GM06990 (cell line): ENCODE results near the gene PDE3B.

Experiments
- DNase-seq: peaks from one replicate; pipeline ENCODE4 v3.0.0-alpha.2; 2011; ENCODE audit not compliant: insufficient read length; ENCODE audit errors: extremely low read depth
- H3K27me3 ChIP-seq: replicated peaks from 2 replicates; pipeline ENCODE4 v1.6.0; 2011; ENCODE audit warnings: low read length; ENCODE audit not compliant: control insufficient read depth, insufficient read depth
- H3K36me3 ChIP-seq: 2 replicates; pipeline ENCODE4 v1.5.1; 2011; ENCODE audit warnings: low read length; ENCODE audit not compliant: control insufficient read depth, insufficient read depth
- H3K4me3 ChIP-seq: replicated peaks from 2 replicates; pipeline ENCODE4 v1.5.1; 2011; ENCODE audit warnings: low read depth, mild to moderate bottlenecking, control low read depth, low read length
- TF ChIP-seq, protein P1 (sequence below): IDR thresholded peaks from 2 replicates; pipeline ENCODE4 v1.5.1; 2011; ENCODE audit warnings: low read length, control low read depth, mild to moderate bottlenecking, inconsistent platforms; ENCODE audit not compliant: insufficient read depth, poor library complexity, severe bottlenecking

Gene PDE3B

DNA sequence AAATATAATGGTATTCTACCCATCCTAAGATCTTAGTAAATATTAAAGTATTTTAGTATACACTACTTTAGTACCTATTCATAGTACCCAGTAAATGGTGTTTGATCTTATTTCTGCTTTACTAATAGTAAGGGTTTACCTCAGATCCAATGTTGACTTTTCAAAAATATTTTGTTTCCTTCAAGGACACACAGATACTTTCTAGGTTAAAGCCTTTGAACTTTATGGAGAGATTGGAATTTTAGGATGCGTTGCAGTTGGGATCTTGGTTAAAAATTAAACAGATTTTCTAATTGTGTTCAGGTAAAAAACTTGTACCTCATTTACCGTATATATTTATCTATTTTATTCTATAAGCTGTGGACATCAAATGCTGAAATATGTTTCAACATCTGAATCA lies 175.2 kb downstream of the PDE3B start:
- no peaks in the 10 kb centered on the region for H3K27me3 ChIP-seq
- H3K4me3 ChIP-seq, result no peak overlapping the region
- DNase-seq, result no peak
- TF ChIP-seq, protein P1, sequence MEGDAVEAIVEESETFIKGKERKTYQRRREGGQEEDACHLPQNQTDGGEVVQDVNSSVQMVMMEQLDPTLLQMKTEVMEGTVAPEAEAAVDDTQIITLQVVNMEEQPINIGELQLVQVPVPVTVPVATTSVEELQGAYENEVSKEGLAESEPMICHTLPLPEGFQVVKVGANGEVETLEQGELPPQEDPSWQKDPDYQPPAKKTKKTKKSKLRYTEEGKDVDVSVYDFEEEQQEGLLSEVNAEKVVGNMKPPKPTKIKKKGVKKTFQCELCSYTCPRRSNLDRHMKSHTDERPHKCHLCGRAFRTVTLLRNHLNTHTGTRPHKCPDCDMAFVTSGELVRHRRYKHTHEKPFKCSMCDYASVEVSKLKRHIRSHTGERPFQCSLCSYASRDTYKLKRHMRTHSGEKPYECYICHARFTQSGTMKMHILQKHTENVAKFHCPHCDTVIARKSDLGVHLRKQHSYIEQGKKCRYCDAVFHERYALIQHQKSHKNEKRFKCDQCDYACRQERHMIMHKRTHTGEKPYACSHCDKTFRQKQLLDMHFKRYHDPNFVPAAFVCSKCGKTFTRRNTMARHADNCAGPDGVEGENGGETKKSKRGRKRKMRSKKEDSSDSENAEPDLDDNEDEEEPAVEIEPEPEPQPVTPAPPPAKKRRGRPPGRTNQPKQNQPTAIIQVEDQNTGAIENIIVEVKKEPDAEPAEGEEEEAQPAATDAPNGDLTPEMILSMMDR, result no peak
- H3K36me3 ChIP-seq, result no peaks in the 10 kb centered on the region

DNA sequence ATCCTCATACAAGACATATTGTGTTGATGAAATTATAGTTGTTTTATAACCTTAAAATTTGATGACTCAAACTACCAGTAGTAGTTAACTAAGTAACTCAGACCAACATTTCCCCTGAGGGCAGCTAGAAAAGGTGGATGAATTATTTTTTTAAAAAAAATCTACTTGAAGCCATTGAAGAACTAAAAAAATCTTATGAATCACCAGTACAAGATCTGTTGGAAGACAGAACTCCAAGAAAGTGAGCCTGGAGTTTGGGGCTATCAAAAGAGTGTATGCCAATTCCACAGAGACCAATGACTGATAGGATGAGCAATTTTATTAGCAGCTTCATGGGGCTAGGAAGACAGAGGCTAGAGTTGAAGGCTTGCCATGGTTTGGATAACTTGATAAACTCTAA lies 176.0 kb downstream of the PDE3B start:
- Histone ChIP-seq H3K27me3 (no peaks in the 10 kb centered on the region), H3K36me3 (no peaks in the 10 kb centered on the region), H3K4me3 (no peak overlapping the region)
- DNase-seq, result no peak
- TF ChIP-seq, protein P1, result no peak

DNA sequence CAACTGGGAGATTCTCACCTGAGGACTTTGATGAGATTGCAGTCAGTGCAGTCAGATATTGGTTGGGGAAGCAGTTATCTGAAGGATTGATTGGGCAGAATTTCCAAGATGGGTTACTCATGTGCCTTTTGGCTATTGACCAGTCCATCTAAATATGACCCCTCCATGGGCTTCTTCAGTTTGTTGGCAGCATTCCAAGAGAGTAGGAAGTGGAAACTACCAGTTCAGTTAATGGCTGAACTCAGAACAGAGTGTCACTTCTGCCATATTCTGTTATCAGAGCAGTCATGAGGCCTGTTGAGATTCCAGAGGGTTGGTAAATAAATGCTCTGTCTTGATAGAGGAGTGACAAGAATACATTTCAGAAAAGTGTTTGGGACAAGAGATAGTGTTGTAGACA lies 177.4 kb downstream of the PDE3B start:
- DNase-seq, result no peak
- Histone ChIP-seq H3K36me3 (no peaks in the 10 kb centered on the region), H3K4me3 (no peak overlapping the region), H3K27me3 (no peaks in the 10 kb centered on the region)
- TF ChIP-seq, protein P1, result no peak

DNA sequence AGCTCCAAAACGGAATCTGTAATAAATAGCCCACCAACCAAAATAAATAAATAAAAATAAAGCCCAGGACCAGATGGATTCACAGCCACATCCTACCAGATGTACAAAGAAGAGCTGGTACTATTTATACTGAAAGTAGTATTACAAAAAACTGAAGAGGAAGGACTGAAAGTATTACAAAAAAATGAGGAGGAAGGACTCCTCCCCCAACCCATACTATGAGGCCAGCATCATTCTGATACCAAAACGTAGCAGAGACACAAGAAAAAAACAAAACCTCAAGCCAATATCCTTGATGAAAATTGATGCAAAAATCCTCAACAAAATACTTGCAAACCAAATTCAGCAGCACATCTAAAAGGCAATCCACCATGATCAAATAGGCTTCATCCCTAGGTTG lies 183.0 kb downstream of the PDE3B start:
- TF ChIP-seq, protein P1, result no peak
- H3K36me3 ChIP-seq, result no peaks in the 10 kb centered on the region
- no peaks in the 10 kb centered on the region for H3K27me3 ChIP-seq
- no peak for DNase-seq
- no peak overlapping the region for H3K4me3 ChIP-seq

DNA sequence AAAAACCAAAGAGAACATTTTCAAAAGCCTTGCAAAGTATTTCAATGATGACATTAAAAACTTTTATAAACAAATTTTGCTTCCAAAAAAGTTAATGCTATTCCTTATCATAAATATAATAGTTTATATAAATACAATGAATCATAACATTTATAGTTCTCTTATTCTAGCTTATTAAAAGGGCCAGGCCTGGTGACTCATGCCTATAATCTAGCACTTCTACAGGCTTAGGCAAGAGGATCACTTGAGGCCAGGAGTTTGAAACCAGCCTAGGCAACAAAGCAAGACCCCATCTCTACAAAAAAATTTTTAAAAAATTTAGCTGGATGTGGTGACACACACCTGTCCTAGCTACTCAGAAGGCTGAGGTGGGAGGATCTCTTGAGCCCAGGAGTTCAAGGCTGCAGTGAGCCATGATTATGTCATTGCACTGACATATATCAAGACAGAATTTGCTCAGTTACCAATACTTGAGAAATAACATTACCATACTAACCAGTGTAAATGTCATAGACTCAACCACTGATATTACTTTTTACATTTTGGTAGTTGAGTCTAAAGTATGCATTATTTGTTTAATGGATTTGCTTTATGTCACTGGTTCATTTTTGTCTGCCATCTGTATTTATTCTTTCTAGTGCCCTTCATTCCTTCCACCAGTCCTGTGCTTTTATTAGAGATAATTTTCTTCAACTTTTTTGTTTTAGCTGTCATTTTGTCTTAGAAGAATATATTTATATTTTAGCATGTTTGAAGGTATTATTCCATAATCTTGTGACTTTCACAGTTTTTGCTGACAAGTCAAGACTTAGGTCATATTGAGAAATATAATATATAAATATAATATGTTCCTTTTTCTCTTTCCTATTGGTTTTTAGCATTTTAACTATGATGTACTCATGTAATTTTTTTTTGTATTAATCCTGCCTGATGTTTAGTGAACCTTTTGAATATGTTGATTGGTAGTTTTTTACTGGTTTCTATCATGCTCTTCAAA lies 192.2 kb downstream of the PDE3B start:
- DNase-seq, result no peak
- TF ChIP-seq, protein P1, result no peak

DNA sequence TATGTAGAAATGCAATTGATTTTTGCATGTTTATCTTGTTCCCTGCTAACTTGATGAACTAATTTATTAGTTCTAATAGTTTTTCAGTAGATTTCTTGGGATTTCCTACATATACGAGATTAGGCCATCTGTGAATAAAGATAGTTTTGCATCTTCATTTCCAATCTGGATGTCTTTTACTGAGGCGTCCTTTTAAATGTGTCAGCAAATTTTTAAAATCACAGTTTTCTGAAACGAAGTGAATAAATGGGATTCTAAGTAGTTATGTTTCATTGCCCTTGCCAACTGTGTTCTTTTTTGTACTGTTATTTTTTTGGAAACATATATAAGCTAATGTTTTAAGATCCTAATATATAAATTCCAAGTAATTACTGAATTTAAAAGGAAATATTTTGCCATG lies 198.4 kb downstream of the PDE3B start:
- H3K4me3 ChIP-seq, result no peak overlapping the region
- no peaks in the 10 kb centered on the region for H3K27me3 ChIP-seq
- TF ChIP-seq, protein P1, result no peak
- no peak for DNase-seq
- no peaks in the 10 kb centered on the region for H3K36me3 ChIP-seq

More for the DNA sequence above, 192.2 kb downstream of the PDE3B start:
- Histone ChIP-seq H3K36me3 (no peaks in the 10 kb centered on the region), H3K4me3 (no peak overlapping the region), H3K27me3 (no peaks in the 10 kb centered on the region)
